ENCODE data around the gene ZSCAN1. TPM values are rescaled to one million over a fixed set of nuclear protein-coding genes. Genes with fewer than 3 reads are reported as not detected.

The ZSCAN1 gene
- total RNA-seq, 1 experiment from 2014 or later: not detected

- no peak for DNase-seq (ENCODE audit: low read depth)
These were observed 4.9 kb downstream of the ZSCAN1 start for GRCh38 chr19:58038688-58039204.

- no peak for DNase-seq (ENCODE audit: low read depth)
These were observed 7.1 kb downstream of the ZSCAN1 start for GRCh38 chr19:58040751-58041525.

- no peak for DNase-seq (ENCODE audit: low read depth)
These were observed 8.9 kb downstream of the ZSCAN1 start for GRCh38 chr19:58042495-58043340.

- no peak for DNase-seq (ENCODE audit: low read depth)
These were observed 10.6 kb downstream of the ZSCAN1 start for GRCh38 chr19:58044391-58044790.

GRCh38 chr19:58044886-58045285 lies 11.1 kb downstream of the ZSCAN1 start:
- no peak for DNase-seq (ENCODE audit: low read depth)

GRCh38 chr19:58045411-58046050 lies 11.7 kb downstream of the ZSCAN1 start:
- no peak for DNase-seq (ENCODE audit: low read depth)

GRCh38 chr19:58046856-58047255 lies 13.0 kb downstream of the ZSCAN1 start:
- no peak for DNase-seq (ENCODE audit: low read depth)

GRCh38 chr19:58047672-58048071 lies 13.8 kb downstream of the ZSCAN1 start:
- DNase-seq (ENCODE audit: low read depth): no peak

GRCh38 chr19:58052256-58052655 lies 18.4 kb downstream of the ZSCAN1 start:
- no peak for DNase-seq (ENCODE audit: low read depth)

- DNase-seq (ENCODE audit: low read depth): no peak
These were observed 19.8 kb downstream of the ZSCAN1 start for GRCh38 chr19:58053480-58054156.

- DNase-seq (ENCODE audit: low read depth): peak; percentile 9
These were observed 21.4 kb downstream of the ZSCAN1 start for GRCh38 chr19:58054901-58055874.

GRCh38 chr19:58056261-58056660 lies 22.4 kb downstream of the ZSCAN1 start:
- no peak for DNase-seq (ENCODE audit: low read depth)

- DNase-seq (ENCODE audit: low read depth): no peak
These were observed 23.0 kb downstream of the ZSCAN1 start for GRCh38 chr19:58056861-58057260.

GRCh38 chr19:58058467-58058866 lies 24.6 kb downstream of the ZSCAN1 start:
- no peak for DNase-seq (ENCODE audit: low read depth)

GRCh38 chr19:58059003-58059670 lies 25.3 kb downstream of the ZSCAN1 start, which contains the start of gene ZNF135:
ZNF135 (plus strand) TSS chr19:58059282; CDS start chr19:58060003, 721 bp downstream.
- peak; percentile 35 for DNase-seq (ENCODE audit: low read depth)

GRCh38 chr19:58059671-58060078 lies 25.9 kb downstream of the ZSCAN1 start:
- DNase-seq (ENCODE audit: low read depth): no peak

GRCh38 chr19:58060231-58060630 lies 26.4 kb downstream of the ZSCAN1 start:
- no peak for DNase-seq (ENCODE audit: low read depth)

GRCh38 chr19:58063712-58064111 lies 29.9 kb downstream of the ZSCAN1 start:
- DNase-seq (ENCODE audit: low read depth): no peak

GRCh38 chr19:58067240-58067912 lies 33.6 kb downstream of the ZSCAN1 start:
- no peak for DNase-seq (ENCODE audit: low read depth)
